Kidney (tissue), 14 donors: Measurements from ENCODE around the gene PIP5K1B. TPM values are rescaled to one million over a fixed set of nuclear protein-coding genes. Genes with fewer than 3 reads are reported as not detected.

Experiments
- DNase-seq, 5 donors: peaks; one replicate each; pipeline ENCODE4 v3.0.0-alpha.2; 2013 to 2020
- FAIRE-seq: peaks from 2 replicates; lab custom pipeline; 2012; peaks lifted over from hg19 to GRCh38; lab: Jason Lieb, UNC
- H3K27ac ChIP-seq, 2 donors: one replicate each; pipeline ENCODE4 v1.7.0; 2013; ENCODE audit warnings: low read depth in 2 of 2, low read length in 2 of 2, inconsistent platforms in 1 of 2
- H3K27me3 ChIP-seq: one replicate; pipeline ENCODE4 v1.7.1; 2013; ENCODE audit warnings: low read length, inconsistent platforms; ENCODE audit not compliant: control insufficient read depth, insufficient read depth
- H3K36me3 ChIP-seq, 3 donors: one replicate each; pipeline versions ENCODE4 v1.7.0 to v1.7.1; 2013; ENCODE audit warnings: low read length in 3 of 3, control low read depth in 1 of 3, inconsistent platforms in 1 of 3; ENCODE audit not compliant: insufficient read depth in 3 of 3, control insufficient read depth in 2 of 3
- H3K4me1 ChIP-seq, 3 donors: one replicate each; pipeline versions ENCODE4 v1.7.0 to v1.7.1; 2013; ENCODE audit warnings: low read length in 3 of 3, inconsistent platforms in 1 of 3, low read depth in 1 of 3; ENCODE audit not compliant: control insufficient read depth in 2 of 3, insufficient read depth in 2 of 3
- H3K4me3 ChIP-seq, 3 donors: one replicate each; pipeline versions ENCODE4 v1.7.0 to v1.8.1; 2013; ENCODE audit warnings: low read length in 3 of 3, control low read depth in 1 of 3, inconsistent platforms in 1 of 3
- H3K9ac ChIP-seq, 3 donors: one replicate each; pipeline versions ENCODE4 v1.7.0 to v1.7.1; 2013; ENCODE audit warnings: low read length in 3 of 3, control low read depth in 1 of 3, inconsistent platforms in 1 of 3
- H3K9me3 ChIP-seq, 3 donors: one replicate each; pipeline versions ENCODE4 v1.7.0 to v1.7.1; 2013; ENCODE audit warnings: low read length in 3 of 3, control low read depth in 1 of 3, inconsistent platforms in 1 of 3; ENCODE audit not compliant: control insufficient read depth in 2 of 3, insufficient read depth in 1 of 3
- CTCF ChIP-seq: IDR thresholded peaks from 3 replicates; pipeline ENCODE4 v1.5.1; 2012; ENCODE audit warnings: mild to moderate bottlenecking, moderate library complexity, borderline replicate concordance; ENCODE audit not compliant: insufficient read depth; ENCODE audit errors: extremely low read depth
- intact Hi-C: fragments of 100-400 bp; cut with DNase I; formaldehyde crosslinking; loops from one replicate; pipeline ENCODE4 v1.11.1; 2022
- polyA plus RNA-seq: library from polyadenylated mRNA; stranded (reverse); fragments of 350-450 nt; fragmentation: Illumina TruSeq; extraction: RNeasy Lipid Tissue Mini Kit (QIAGEN cat#74804); gene quantifications from one replicate; pipeline ENCODE4 v1.2.3, GENCODE V29; 2014; ENCODE audit warnings: low read depth, low replicate concordance; ENCODE audit not compliant: insufficient read depth
- total RNA-seq: library from RNA; stranded (reverse); fragmentation: NEBNext Ultra II Directional; extraction: Animal tissue kit (Norgen Biotek cat#: 25700); gene quantifications from one replicate; pipeline ENCODE4 v1.2.1, GENCODE V29; 2021
- donor health status: control.
- donor health status: control.
- donor health status: control.
- donor health status: control.
- donor health status: control.
- donor health status: DM: yes; HTN: yes; CAD: no.
- donor health status: Normal renal cell carcinoma (clear cell type).

PIP5K1B gene
- total and polyA plus RNA-seq, 2 donors from 2014 or later = 9.4 to 10.1 TPM

GRCh38 chr9:69016191-69017096 is 311.4 kb downstream of the PIP5K1B start:
- DNase-seq (no peak), FAIRE-seq (no peak)
- TF ChIP-seq CTCF = no peak
- Histone ChIP-seq H3K4me3 (no peak overlapping the region), H3K9me3 (no peaks in the 10 kb centered on the region), H3K4me1 (no peaks in the 10 kb centered on the region), H3K27ac (no peak overlapping the region), H3K36me3 (no peaks in the 10 kb centered on the region), H3K9ac (no peak overlapping the region), H3K27me3 (no peaks in the 10 kb centered on the region)
- intact Hi-C loops = no loop called here

- Histone ChIP-seq H3K4me3 (no peak overlapping the region), H3K36me3 (no peaks in the 10 kb centered on the region), H3K27me3 (no peaks in the 10 kb centered on the region), H3K4me1 (no peaks in the 10 kb centered on the region), H3K9me3 (no peaks in the 10 kb centered on the region), H3K9ac (no peak overlapping the region), H3K27ac (no peak overlapping the region)
- TF ChIP-seq CTCF = no peak
- intact Hi-C loops = no loop called here
- FAIRE-seq (no peak), DNase-seq (no peak)
These were observed 313.7 kb downstream of the PIP5K1B start for GRCh38 chr9:69018737-69019136.

GRCh38 chr9:69019808-69020207 is 314.8 kb downstream of the PIP5K1B start:
- no peaks in the 10 kb centered on the region for H3K4me1 ChIP-seq
- H3K27ac ChIP-seq = no peak overlapping the region
- H3K9ac ChIP-seq = no peak overlapping the region
- H3K9me3 ChIP-seq = no peaks in the 10 kb centered on the region
- FAIRE-seq = no peak
- no peak for TF ChIP-seq CTCF
- intact Hi-C loops = no loop called here
- no peaks in the 10 kb centered on the region for H3K27me3 ChIP-seq
- no peak overlapping the region for H3K4me3 ChIP-seq
- H3K36me3 ChIP-seq = no peaks in the 10 kb centered on the region
- no peak for DNase-seq
